HG03558 (cell line): ENCODE measurements around the gene PLS1.

Experiments used
- ATAC-seq: cut with Tn5 transposase; IDR thresholded peaks from one replicate; pipeline ENCODE4 v1.9.1; 2021; ENCODE audit warnings: moderate number of reproducible peaks; ENCODE audit not compliant: unreplicated experiment; ENCODE audit errors: extremely low read depth

Gene PLS1

GRCh38 chr3:142633073-142633472 is 36.9 kb downstream of the PLS1 start:
- no peak for ATAC-seq

DNA sequence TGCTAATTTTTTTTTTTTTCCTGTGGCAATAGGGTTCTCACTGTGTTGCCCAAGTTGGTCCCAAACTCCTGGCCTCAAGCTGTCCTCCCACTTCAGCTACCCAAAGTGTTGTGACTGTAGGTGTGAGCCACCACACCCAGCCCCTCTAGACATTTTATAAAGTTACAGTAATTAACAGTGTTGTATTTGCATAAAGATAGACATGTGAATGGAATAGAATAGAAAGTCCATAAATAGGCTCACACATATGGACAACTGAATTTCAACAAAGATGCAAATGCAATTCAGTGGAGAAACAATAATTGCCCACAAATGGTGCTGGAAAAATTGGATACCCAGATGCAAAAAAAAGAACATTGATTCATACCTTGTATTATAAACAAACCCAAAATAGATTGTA is 39.9 kb downstream of the PLS1 start:
- no peak for ATAC-seq

DNA sequence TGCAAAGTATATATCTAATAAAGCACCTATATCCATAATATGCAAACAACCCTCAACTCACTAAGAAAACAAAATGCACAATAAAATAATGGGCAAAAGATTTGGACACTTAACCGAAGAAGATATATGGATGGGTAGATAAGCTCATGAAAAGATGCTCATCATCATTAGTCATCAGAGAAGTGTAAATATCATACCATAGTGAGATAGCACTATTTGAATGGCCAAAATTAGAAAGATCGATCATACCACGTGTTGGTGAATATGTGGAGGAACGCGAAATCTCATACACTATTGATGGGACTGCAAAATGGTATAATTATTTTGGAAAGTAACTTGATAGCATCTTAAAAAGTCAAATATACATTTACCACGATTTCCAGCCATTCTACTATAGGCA is 40.5 kb downstream of the PLS1 start:
- no peak for ATAC-seq

GRCh38 chr3:142638291-142638690 is 42.1 kb downstream of the PLS1 start:
- no peak for ATAC-seq

GRCh38 chr3:142641504-142641903 is 45.3 kb downstream of the PLS1 start:
- ATAC-seq: no peak

GRCh38 chr3:142642956-142643355 is 46.8 kb downstream of the PLS1 start:
- ATAC-seq: no peak

DNA sequence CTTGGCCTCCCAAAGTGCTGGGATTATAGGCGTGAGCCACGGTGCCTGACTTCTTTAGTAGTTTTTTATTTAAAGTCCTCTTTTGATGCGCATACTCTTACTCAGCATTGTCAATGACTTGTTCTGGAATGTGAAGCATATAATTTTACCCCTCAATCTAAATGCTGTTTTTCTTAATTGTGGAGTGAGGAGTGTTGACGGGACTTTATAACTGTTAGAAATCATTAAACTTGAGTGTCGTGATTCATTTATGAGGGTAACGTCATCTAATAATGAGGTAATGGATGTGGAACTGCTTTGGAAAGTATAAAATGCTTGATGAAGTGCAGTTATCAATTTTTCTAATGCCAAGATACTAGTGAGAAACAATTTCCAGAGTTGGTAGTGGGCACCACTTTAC is 48.3 kb downstream of the PLS1 start:
- no peak for ATAC-seq

- no peak for ATAC-seq
Observed at GRCh38 chr3:142645236-142645793, 49.1 kb downstream of the PLS1 start.

DNA sequence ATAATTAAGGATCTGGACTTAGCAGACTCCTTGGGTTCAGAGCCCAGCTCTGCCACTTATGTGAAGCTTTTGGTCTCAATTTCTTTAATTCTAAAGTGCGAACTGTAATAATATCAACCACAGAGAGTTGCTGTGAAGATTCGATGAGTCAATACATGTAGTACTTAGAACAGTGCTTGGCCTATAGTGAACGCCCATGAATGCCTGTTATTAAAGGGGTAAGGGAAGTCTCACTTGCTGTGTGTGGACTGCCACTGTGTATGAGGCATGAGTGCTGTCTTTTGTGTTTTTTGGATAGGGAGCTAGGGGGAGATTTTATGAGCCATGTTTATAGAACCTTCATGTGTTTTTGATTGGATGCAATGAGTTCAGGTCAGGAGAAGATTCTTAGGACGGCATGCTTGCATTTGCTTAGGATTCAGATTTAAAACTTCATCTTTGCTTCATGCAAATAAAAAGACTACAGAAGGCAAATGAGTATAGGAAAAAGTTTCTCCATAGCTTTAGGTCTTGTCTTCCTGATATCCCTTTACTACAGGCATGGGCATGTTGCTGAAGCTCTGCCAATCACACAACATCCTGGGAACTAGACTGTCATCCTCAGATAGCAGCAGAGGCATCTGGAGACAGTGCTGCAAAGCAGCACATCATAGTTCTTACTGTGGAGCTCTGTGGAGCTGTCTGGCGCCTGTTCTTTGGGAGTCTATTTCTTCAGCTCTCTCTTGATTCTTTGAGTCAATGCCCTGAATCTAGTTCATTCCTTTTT is 50.0 kb downstream of the PLS1 start:
- no peak for ATAC-seq

GRCh38 chr3:142647856-142648255 is 51.7 kb downstream of the PLS1 start:
- no peak for ATAC-seq

- ATAC-seq: no peak
Observed at GRCh38 chr3:142648950-142649349, 52.8 kb downstream of the PLS1 start.

- ATAC-seq: no peak
Observed at GRCh38 chr3:142650001-142650693, 54.0 kb downstream of the PLS1 start.

GRCh38 chr3:142651711-142652110 is 55.5 kb downstream of the PLS1 start:
- ATAC-seq: no peak

GRCh38 chr3:142652826-142653292 is 56.7 kb downstream of the PLS1 start:
- ATAC-seq: no peak

- ATAC-seq: no peak
Observed at GRCh38 chr3:142656575-142656974, 60.4 kb downstream of the PLS1 start.

DNA sequence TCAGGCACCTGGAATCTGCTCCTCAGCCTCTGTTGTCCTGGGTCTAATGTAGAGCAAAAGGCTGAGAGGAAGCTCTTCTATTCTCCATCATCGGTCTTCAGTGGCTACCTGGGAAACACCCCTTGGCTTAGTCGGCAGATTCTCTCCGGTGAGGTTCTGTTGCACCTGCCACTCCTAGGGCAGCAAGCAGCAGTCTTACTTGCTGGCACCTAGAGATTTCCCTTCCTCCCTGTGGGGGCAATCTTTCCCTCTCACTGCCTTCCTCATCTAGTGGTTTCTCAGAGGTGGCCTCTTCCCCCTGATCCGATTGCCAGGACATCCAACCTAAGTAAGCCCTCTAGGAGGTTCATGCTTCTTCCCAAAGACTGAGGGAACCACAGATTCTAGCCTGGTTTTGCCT is 60.8 kb downstream of the PLS1 start:
- no peak for ATAC-seq

DNA sequence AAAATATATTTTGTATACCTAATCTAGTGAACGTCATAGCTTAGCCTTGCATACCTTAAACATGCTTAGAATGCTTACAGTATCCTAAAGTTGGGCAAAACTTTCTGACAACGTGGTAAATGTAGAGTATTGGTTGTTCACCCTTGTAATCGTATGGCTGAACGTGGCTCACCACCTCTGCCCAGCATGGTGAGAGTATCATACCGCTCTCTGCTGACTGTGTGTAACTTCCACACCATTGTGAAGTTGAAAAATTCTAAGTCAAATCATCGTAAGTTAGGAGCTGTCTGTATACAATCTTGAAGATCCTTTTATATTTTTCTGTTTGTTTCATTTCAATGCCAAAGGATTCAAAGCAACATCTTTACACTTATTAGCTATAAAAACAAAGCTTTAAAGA is 64.2 kb downstream of the PLS1 start:
- no peak for ATAC-seq

GRCh38 chr3:142660893-142661292 is 64.7 kb downstream of the PLS1 start:
- ATAC-seq: no peak

GRCh38 chr3:142663865-142664264 is 67.7 kb downstream of the PLS1 start:
- ATAC-seq: no peak

DNA sequence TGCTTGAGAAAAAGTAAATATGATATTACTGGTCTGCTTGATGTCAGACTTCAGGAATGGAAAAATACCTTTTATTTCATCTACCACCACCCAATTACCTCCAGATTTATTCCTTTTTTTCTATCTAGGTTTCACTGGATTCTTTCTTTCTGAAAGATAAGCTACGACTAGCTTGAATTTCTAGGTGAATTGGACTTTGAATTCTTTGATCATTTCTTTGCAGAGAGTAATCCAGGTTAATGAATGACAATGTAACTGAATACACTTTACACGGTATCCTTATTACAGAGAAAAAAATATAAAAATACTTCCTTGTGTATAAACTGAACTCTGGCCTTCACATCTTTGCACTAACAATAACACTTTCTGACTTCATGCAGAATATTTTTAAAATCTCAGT is 68.1 kb downstream of the PLS1 start:
- no peak for ATAC-seq

- no peak for ATAC-seq
Observed at GRCh38 chr3:142664819-142665218, 68.6 kb downstream of the PLS1 start.
